Medulla oblongata (tissue), 1 donor: ENCODE data around the gene LARGE1.

ENCODE experiments used
- DNase-seq: peaks from one replicate; pipeline ENCODE4 v3.0.0-alpha.2; 2015; ENCODE audit errors: extremely low spot score

Gene LARGE1

DNA sequence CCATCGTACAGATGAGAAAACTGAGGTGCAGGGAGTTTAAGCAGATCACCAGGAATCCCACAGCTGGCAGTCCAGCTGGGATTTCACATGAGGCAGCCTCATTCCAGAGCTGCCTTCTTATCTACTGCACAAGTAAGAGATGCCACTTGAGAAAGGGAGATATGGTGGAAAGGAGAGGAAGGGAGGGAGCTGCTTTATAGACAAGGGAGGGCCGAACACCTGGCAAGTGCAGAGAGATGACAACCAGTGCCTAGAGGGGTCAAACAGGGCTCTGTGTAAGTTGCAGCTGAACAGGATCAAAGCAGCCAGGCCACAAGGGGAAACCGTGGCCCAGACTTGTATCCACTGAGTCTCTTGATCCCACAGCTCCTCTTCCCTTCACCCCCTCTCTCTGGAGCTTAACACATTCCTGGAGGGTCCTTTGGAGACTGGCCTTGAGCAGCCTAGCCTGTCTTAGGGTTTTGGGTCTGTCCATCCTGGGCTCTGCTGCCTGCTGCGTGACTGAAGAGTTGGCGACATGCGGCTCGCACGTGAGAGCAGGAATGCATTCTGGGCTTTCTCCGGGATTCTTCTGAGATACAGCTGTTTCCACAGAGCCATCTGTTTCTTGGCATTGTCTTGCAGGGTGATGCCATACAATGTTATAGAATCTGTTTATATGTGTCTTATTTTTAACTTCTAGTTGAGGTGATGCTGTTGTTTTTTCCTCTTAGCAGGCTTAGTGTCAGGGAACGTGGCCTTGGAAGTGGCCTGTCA is 593.6 kb downstream of the LARGE1 start:
- no peak for DNase-seq

DNA sequence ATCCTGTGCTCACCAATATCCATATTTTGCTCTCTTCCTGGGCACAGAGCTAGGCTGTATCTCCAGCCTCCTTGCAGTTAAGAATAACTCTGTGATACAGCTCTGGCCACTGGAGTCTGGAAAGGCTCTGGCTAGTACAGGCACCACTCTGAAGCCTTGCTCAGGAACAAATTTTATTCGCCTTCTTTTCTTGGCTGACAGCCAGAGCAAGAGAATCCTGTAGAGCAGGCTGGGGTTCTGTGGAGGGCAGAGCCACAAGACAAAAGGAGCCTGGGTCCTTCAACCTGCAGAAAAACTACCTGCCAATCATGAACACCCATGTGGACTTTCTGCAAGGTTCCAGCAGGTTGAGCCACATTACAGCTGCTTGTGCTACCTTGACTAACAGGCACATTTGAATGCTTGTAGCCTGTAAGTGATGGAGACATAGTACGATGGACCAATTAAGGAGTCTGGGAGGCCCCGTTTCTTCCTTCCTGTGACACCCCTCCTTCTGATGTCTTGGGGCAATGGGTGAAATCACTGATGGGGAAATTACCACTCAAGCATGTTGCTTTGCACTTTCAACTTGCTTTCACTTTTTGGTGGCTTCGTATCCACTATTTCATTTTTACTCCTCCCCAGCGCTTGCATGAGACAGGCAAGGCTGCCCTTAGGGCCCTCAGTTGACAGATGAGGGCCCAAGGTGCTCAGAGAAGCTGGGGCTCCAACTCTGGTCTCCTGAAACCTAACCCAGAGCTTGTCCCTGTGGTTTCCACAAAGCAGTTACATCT is 594.9 kb downstream of the LARGE1 start:
- DNase-seq = no peak

DNA sequence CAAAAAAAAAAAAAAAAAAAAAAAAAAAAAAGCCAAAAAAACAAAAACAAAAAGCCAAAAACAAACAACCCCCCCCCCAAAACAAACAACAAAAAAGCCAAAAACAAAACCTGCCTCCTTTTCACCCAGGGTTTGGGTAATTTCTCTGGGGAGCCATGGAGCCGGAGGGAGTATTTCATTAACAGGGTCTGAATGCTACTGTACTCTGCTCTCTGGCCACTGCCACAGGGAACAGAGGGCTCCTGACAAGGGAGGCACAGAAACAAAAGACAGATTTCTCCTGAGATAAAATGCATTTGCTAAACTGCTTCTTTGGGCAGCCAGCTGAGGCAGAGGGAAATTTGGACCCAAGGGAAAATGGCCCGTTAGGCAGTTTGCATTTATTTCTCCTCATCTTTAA is 596.0 kb downstream of the LARGE1 start:
- no peak for DNase-seq

DNA sequence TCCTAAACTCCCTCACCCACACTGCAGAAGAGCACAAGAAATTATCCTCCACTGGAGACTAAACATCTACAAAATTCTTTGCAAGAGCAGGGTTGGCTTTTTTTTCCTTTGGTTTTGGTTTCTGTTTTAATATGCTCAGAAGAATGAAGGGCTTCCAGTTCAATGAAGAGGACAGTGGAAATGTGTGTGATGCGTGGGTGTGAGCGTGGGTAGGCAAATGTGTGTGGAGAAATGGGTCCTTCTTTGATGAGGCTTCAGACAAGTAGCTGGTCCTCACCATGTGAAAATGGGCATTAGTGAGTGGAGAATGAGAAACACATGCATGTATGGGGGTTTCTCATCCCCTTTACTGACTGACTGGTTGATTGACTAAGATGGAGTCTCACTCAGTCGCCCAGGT is 598.8 kb downstream of the LARGE1 start:
- DNase-seq = no peak

DNA sequence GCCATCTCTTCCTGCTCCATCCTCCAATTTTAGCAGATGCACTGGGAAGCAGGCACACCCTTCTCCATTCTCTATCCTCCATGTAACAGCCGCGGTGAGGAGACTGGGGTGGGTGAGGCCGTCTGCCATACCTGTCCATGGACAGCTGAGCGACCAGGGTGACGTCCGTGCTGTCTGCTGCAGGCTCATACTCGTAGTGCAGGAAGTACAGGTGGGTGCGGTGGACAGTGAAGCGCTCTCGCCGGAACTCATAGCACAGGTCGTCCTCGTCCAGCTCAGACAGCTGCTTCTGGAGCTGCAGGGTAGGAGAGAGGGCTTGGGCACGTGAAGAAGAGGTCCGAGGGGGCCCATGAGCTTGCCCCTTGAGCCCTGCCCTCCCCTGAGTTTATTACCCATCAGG is 604.3 kb downstream of the LARGE1 start:
- DNase-seq = no peak

GRCh38 chr22:33315117-33315516 is 605.2 kb downstream of the LARGE1 start:
- DNase-seq = no peak

DNA sequence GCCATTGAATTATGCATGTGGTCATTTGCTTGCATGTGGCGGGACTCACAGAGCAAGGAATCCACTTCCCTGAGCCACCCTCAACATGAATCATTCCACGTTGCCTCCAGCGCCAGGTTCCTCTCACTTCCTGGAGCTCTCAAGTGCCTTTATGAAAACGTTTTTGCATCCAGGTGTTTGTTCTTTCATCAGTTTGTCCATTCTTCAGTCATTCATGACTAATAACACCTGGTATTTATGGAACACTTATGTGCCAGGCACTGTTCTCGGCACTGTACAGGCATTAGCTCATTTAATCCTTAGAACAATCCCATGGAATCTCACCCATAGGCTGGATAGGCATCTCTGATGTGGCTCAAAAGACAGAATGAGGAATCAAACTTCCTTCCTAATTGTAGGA is 606.0 kb downstream of the LARGE1 start:
- no peak for DNase-seq

GRCh38 chr22:33303099-33303498 is 617.2 kb downstream of the LARGE1 start:
- DNase-seq = peak; percentile 37

DNA sequence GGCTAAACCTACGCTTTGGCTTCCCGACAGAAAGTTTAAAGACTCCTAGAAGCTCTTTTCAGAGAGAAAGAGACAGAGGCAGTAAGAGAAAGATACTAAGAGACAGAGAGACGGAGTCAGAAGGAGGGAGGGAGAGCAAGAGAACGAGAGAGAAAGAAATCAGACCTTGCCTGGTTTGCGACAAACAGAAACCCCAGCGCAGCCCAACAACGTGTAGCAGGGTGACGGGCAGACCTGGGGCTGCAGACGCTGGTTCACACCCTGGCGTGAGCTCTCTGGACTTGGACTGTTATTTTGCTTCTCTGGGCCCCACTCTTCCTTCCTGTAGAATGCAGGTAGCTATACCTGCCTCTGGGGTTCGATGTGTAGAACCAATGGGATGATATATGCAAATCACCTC is 617.7 kb downstream of the LARGE1 start:
- no peak for DNase-seq

DNA sequence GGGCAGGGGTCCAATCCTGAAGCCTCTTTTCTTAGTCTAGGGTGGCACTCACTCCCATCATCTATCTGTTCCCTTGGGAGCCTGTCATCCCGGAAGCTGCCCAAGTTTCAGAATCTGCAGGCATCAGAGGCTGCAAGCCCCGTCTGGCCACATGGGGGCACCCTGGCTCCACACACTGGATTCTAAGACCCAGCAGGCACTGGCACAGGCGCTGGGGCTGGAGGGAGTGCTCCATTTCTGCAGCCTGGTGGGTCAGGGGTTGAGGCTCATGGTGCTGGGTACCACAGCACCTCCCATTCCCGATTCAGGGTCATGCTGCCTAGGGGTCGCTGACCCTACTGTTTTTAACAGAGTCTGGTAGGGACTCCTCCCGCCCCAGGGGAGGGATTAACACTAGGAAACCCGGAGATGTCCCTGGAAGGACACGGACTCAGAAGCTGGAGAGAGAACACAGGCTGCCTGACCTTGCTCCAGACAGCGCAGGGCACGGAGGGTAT is 618.2 kb downstream of the LARGE1 start:
- peak; percentile 88 for DNase-seq

- no peak for DNase-seq
These were observed 620.1 kb downstream of the LARGE1 start for GRCh38 chr22:33300165-33300564.

DNA sequence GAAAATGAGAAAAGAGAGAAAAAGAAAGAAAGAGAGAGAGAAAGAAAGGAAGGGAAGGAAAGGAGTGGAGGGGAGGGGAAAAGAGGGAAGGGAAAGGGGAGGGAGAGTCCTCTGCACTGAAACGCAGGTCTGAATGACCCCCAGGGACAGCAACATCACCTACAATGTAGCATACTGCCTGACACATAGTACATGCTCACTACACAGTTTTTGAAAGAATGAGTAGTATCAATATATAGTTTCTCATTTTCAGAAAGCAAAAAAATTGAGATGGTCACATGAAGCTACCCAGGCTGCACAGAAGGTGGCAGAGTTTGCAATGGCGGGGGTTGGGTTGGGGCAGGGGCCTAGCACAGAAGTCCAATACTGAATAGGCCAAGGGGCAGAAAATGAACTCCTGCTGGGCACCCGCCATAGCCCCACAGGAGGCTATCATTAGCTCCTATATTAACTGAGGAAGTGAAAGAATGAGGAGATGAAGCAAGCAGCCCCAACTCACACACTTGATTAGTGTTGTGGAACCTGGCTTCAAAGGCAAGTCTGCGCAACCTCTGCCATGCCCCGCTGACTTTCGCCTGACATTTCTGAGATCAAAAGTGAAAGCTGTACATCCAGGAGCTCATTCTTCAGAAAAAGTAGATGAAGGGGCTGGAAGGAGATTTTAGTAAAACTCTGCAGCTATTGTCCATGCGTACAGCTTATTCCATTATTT is 620.9 kb downstream of the LARGE1 start:
- peak; percentile 12 for DNase-seq

GRCh38 chr22:33296941-33297340 is 623.3 kb downstream of the LARGE1 start:
- DNase-seq = no peak

DNA sequence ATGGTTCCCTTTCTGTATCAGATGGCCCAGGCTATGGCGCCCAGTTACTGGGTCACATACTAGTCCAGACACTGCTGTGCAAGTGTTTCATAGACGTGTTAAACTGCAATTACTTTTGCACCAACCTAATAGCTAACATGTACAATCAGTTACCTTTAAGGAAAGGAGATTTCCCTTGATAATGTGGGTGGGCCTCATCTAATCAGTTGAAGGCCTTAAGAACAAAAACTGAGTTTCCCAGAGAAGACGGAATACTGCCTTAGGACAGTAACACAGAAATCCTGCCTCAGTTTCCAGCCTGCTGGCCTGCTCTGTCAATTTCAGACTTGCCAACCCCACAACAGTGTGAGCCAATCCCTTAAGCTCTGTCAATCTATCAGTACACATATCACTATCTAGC is 632.2 kb downstream of the LARGE1 start:
- no peak for DNase-seq

- DNase-seq = no peak
These were observed 645.2 kb downstream of the LARGE1 start for GRCh38 chr22:33275073-33275443.

DNA sequence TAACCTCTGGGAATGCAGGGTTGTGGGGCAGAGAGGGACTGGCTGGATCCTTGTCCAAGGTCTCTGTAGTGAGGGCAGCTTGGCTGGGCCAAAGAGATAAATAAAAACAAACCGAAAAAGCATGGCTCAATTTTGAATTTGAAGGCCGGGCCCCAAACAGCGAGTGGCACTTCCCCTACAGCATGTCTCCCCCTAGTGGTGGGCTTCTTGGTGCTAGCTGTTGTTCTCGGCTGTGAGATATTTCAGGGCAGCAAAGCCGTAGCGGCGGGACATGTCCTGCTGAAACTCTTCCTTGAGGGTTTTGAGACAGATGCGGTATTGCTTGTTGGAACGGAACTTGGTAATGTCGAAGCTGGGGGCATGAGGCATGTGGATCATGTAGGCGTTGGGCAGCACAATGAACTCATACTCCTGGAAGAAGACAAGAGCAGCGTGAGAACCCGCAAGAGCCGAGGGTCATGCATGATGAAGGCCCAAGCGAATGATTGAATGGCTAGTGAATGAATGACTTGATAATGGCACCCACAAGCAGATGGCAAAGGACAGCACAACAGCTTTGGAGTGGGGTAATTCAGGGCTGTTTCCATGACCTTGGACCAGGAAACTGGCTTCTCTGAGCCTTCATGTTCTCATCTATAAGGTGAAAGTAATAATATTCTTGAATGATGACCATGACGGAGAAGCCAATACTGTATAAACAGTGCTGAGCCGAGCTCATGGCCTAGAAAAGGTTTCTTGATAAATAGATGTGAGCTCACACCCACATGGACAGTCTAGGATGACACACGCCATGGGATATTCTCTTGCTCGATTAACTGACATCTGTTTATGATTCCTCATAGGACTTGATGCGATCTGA is 645.8 kb downstream of the LARGE1 start:
- DNase-seq = no peak

GRCh38 chr22:33272871-33273270 is 647.4 kb downstream of the LARGE1 start:
- DNase-seq = no peak

- DNase-seq = no peak
These were observed 648.1 kb downstream of the LARGE1 start for GRCh38 chr22:33272180-33272579.

- peak; percentile 71 for DNase-seq
These were observed 648.7 kb downstream of the LARGE1 start for GRCh38 chr22:33271390-33272161.

DNA sequence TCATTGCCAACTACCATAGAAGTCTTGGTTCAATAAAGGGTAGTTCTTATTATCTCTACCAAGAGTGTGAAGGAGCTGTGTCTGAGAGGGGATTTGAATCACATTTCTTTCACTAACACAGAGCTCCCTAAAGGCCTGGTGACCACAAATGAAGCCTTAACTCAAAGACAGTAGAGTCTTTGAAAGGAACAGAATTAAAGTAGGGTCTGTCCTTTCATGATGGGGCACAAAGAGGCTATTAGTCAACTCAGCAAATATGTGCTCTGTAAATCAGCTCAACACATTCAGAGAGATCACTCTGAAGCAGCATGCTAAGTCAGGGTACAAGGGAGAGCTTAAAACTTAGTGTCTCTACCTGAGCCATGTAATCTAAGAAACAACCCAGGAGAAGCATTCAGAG is 649.7 kb downstream of the LARGE1 start:
- DNase-seq = peak; percentile 36

- no peak for DNase-seq
These were observed 658.6 kb downstream of the LARGE1 start for GRCh38 chr22:33261699-33262098.
